Measurements from ENCODE around the gene F5. TPM values are rescaled to one million over a fixed set of nuclear protein-coding genes. Genes with fewer than 3 reads are reported as not detected.

F5 gene
- total and polyA plus RNA-seq, 2 donors (not counting 1 experiment from before 2014, with no cell fraction given), result under 0.01 TPM; not detected in 1

DNA sequence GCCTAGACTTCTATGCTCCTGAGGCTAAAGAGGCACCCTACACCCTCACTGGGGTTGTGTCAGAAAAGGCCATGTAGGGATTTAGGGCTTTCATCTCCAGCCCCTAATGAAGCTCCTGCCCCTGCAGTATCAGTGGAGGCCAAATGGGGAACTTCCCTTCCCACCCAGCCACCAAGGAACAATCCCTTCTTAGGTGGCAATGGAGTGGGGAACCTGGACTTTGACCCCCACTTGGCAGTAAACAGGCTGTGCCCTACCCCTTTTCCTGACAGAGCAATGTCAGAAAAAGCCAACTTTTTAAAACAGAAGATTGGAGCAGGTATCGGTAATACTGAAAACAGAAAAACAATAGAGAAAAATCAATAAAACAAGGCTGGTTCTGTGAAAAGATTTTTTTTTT is 65.1 kb downstream of the F5 start:
- H3K27ac ChIP-seq (ENCODE audit: insufficient read depth, low read length), result no peak overlapping the region
- no peak for DNase-seq (ENCODE audit: low read depth in 2 of 2)
- H3K4me3 ChIP-seq (replicated peaks in 1 of 4; ENCODE audit: control extremely low read depth in 1 of 4, insufficient read depth in 1 of 4, low read depth in 3 of 4, low read length in 4 of 4), result no peak overlapping the region
- TF ChIP-seq CTCF (conservative IDR thresholded peaks at IDR 0.05 in 1 of 2, IDR thresholded peaks at IDR 0.05 in 1 of 2; ENCODE audit: low read depth in 1 of 2, low read length in 2 of 2) (no peak), EZH2 (IDR thresholded peaks at IDR 0.05; ENCODE audit: low read length, missing control alignments) (no peak)
- H3K36me3 ChIP-seq (ENCODE audit: control insufficient read depth, insufficient read depth, low read length), result no peaks in the 10 kb centered on the region
- H3K9me3 ChIP-seq (ENCODE audit: control insufficient read depth, insufficient read depth, low read depth, low read length), result no peaks in the 10 kb centered on the region
- H3K4me1 ChIP-seq (ENCODE audit: control insufficient read depth, extremely low read depth, insufficient read depth, low read length), result no peaks in the 10 kb centered on the region
- H3K79me2 ChIP-seq (ENCODE audit: control insufficient read depth, insufficient read depth, low read length), result no peaks in the 10 kb centered on the region
- H3K4me2 ChIP-seq (ENCODE audit: extremely low read depth, insufficient read depth, low read length), result no peak overlapping the region
- H2AFZ ChIP-seq (ENCODE audit: low read length), result no peak overlapping the region
- no peak overlapping the region for H3K9ac ChIP-seq (ENCODE audit: insufficient read depth, low read length)
- no peaks in the 10 kb centered on the region for H3K27me3 ChIP-seq (ENCODE audit: control insufficient read depth, insufficient read depth, low read length)
- no peaks in the 10 kb centered on the region for H4K20me1 ChIP-seq (ENCODE audit: control insufficient read depth, extremely low read depth, insufficient read depth, low read length)

DNA sequence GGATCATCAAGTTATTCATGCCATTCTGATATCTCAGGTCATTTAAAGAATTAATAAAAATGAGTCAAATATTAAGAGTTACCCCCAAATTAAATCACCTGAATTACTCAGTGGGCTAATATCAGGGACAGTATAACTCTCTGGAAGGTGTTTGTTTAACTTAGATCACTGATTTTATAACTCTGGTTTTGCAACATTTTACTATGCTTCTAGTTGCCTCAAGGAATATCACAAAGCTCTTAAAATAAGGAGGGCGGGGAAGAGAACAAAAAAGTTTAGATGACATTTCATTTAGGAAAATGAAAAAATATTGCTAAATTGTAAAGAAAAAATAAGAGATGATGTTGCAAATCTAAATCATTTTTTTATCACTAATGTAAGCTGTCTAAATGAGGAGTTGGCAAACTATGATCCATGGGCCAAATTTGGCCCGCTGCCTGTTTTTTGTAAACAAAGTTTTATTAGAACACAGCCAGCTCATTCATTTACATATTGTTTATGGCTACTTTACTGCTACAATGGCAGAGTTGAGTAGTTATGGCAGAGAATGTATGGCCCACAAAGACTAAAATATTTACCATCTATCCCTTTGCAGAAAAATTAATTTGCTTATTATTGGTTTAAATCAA is 68.6 kb downstream of the F5 start:
- no peaks in the 10 kb centered on the region for H3K27me3 ChIP-seq (ENCODE audit: control insufficient read depth, insufficient read depth, low read length)
- H3K9me3 ChIP-seq (ENCODE audit: control insufficient read depth, insufficient read depth, low read depth, low read length), result no peaks in the 10 kb centered on the region
- H3K36me3 ChIP-seq (ENCODE audit: control insufficient read depth, insufficient read depth, low read length), result no peaks in the 10 kb centered on the region
- no peak overlapping the region for H3K4me2 ChIP-seq (ENCODE audit: extremely low read depth, insufficient read depth, low read length)
- H2AFZ ChIP-seq (ENCODE audit: low read length), result no peak overlapping the region
- H3K4me1 ChIP-seq (ENCODE audit: control insufficient read depth, extremely low read depth, insufficient read depth, low read length), result no peaks in the 10 kb centered on the region
- H4K20me1 ChIP-seq (ENCODE audit: control insufficient read depth, extremely low read depth, insufficient read depth, low read length), result no peaks in the 10 kb centered on the region
- H3K9ac ChIP-seq (ENCODE audit: insufficient read depth, low read length), result no peak overlapping the region
- no peak for DNase-seq (ENCODE audit: low read depth in 2 of 2)
- H3K4me3 ChIP-seq (replicated peaks in 1 of 4; ENCODE audit: control extremely low read depth in 1 of 4, insufficient read depth in 1 of 4, low read depth in 3 of 4, low read length in 4 of 4), result no peak overlapping the region
- TF ChIP-seq CTCF (conservative IDR thresholded peaks at IDR 0.05 in 1 of 2, IDR thresholded peaks at IDR 0.05 in 1 of 2; ENCODE audit: low read depth in 1 of 2, low read length in 2 of 2), result no peak
- no peak for TF ChIP-seq EZH2 (IDR thresholded peaks at IDR 0.05; ENCODE audit: low read length, missing control alignments)
- no peaks in the 10 kb centered on the region for H3K79me2 ChIP-seq (ENCODE audit: control insufficient read depth, insufficient read depth, low read length)
- no peak overlapping the region for H3K27ac ChIP-seq (ENCODE audit: insufficient read depth, low read length)

- H2AFZ ChIP-seq (ENCODE audit: low read length), result no peak overlapping the region
- H3K9me3 ChIP-seq (ENCODE audit: control insufficient read depth, insufficient read depth, low read depth, low read length), result no peaks in the 10 kb centered on the region
- no peaks in the 10 kb centered on the region for H3K79me2 ChIP-seq (ENCODE audit: control insufficient read depth, insufficient read depth, low read length)
- H3K9ac ChIP-seq (ENCODE audit: insufficient read depth, low read length), result no peak overlapping the region
- H3K27me3 ChIP-seq (ENCODE audit: control insufficient read depth, insufficient read depth, low read length), result no peaks in the 10 kb centered on the region
- H4K20me1 ChIP-seq (ENCODE audit: control insufficient read depth, extremely low read depth, insufficient read depth, low read length), result no peaks in the 10 kb centered on the region
- H3K4me1 ChIP-seq (ENCODE audit: control insufficient read depth, extremely low read depth, insufficient read depth, low read length), result peaks cover 5% of the 10 kb centered on the region
- TF ChIP-seq EZH2 (IDR thresholded peaks at IDR 0.05; ENCODE audit: low read length, missing control alignments) (no peak), CTCF (conservative IDR thresholded peaks at IDR 0.05 in 1 of 2, IDR thresholded peaks at IDR 0.05 in 1 of 2; ENCODE audit: low read depth in 1 of 2, low read length in 2 of 2) (no peak)
- H3K27ac ChIP-seq (ENCODE audit: insufficient read depth, low read length), result no peak overlapping the region
- no peak overlapping the region for H3K4me3 ChIP-seq (replicated peaks in 1 of 4; ENCODE audit: control extremely low read depth in 1 of 4, insufficient read depth in 1 of 4, low read depth in 3 of 4, low read length in 4 of 4)
- H3K4me2 ChIP-seq (ENCODE audit: extremely low read depth, insufficient read depth, low read length), result no peak overlapping the region
- no peaks in the 10 kb centered on the region for H3K36me3 ChIP-seq (ENCODE audit: control insufficient read depth, insufficient read depth, low read length)
- no peak for DNase-seq (ENCODE audit: low read depth in 2 of 2)
Observed at GRCh38 chr1:169515641-169516040, 70.6 kb downstream of the F5 start.
